Type B pancreatic cell (in vitro differentiated cells): ENCODE results near the gene RABEP1. TPM values are rescaled to one million over a fixed set of nuclear protein-coding genes. Genes with fewer than 3 reads are reported as not detected.
A peak's percentile ranks its signal among the peaks of the same experiment; 100 is the strongest.
"Not testable (repeated sequence)": the region's sequence is repeated elsewhere in the genome, so short reads cannot be mapped to it uniquely, and the experiment has no call there.

ENCODE experiments used
- DNase-seq: peaks from one replicate; pipeline ENCODE4 v3.0.0; 2021; ENCODE audit warnings: mixed read lengths; ENCODE audit not compliant: unreplicated experiment; ENCODE audit errors: extremely low spot score
- H3K27ac Mint-ChIP-seq: 2 replicates; pipeline ENCODE4 v1.8.0; 2021; ENCODE audit warnings: mild to moderate bottlenecking, mixed read lengths
- H3K27me3 Mint-ChIP-seq: 2 replicates; pipeline ENCODE4 v1.8.0; 2021; ENCODE audit warnings: mixed read lengths
- H3K36me3 Mint-ChIP-seq: 2 replicates; pipeline ENCODE4 v1.8.0; 2021; ENCODE audit warnings: mixed read lengths
- H3K4me1 Mint-ChIP-seq: one replicate; pipeline ENCODE4 v1.8.0; 2021; ENCODE audit warnings: mixed read lengths; ENCODE audit not compliant: unreplicated experiment
- H3K4me3 Mint-ChIP-seq: 2 replicates; pipeline ENCODE4 v1.8.0; 2021; ENCODE audit warnings: mild to moderate bottlenecking, mixed read lengths
- H3K9me3 Mint-ChIP-seq: 2 replicates; pipeline ENCODE4 v1.8.0; 2021; ENCODE audit warnings: mixed read lengths
- CTCF ChIP-seq: fragments of 200-600 bp; sonication (generic); conservative IDR thresholded peaks from 2 replicates; pipeline ENCODE4 v1.5.0; 2021; ENCODE audit warnings: antibody characterized with exemption, mild to moderate bottlenecking
- total RNA-seq: library from RNA; stranded (reverse); gene quantifications from 2 replicates; pipeline ENCODE4 v1.2.1, GENCODE V29; 2021; ENCODE audit warnings: low replicate concordance

The RABEP1 gene
- total RNA-seq, 1 donor from 2014 or later, result 43.7 TPM

- H3K4me1 Mint-ChIP-seq, result peaks cover 4% of the 10 kb centered on the region
- H3K36me3 Mint-ChIP-seq, result peaks cover 49% of the 10 kb centered on the region
- no peaks in the 10 kb centered on the region for H3K9me3 Mint-ChIP-seq
- no peak for DNase-seq
- H3K27me3 Mint-ChIP-seq, result no peaks in the 10 kb centered on the region
- H3K4me3 Mint-ChIP-seq, result no peak overlapping the region
- peak overlapping the region; percentile 3 for H3K27ac Mint-ChIP-seq
- no peak for TF ChIP-seq CTCF
Measured at GRCh38 chr17:5429191-5429887, 147.3 kb downstream of the RABEP1 start.

- H3K4me3 Mint-ChIP-seq, result no peak overlapping the region
- no peaks in the 10 kb centered on the region for H3K9me3 Mint-ChIP-seq
- DNase-seq, result no peak
- peak overlapping the region; percentile 5 for H3K27ac Mint-ChIP-seq
- no peaks in the 10 kb centered on the region for H3K27me3 Mint-ChIP-seq
- peaks cover 46% of the 10 kb centered on the region for H3K36me3 Mint-ChIP-seq
- no peak for TF ChIP-seq CTCF
- H3K4me1 Mint-ChIP-seq, result peaks cover 4% of the 10 kb centered on the region
Measured at GRCh38 chr17:5430413-5430999, 148.4 kb downstream of the RABEP1 start.

- H3K9me3 Mint-ChIP-seq, H3K4me1 Mint-ChIP-seq, H3K27me3 Mint-ChIP-seq, DNase-seq, H3K4me3 Mint-ChIP-seq: not testable (repeated sequence)
- Mint-ChIP-seq H3K36me3 (peaks cover 49% of the 10 kb centered on the region), H3K27ac (peak overlapping the region; percentile 66)
Measured at GRCh38 chr17:5431234-5431633, 149.2 kb downstream of the RABEP1 start.

GRCh38 chr17:5431949-5432556 lies 150.0 kb downstream of the RABEP1 start:
- Mint-ChIP-seq H3K4me1 (peaks cover 10% of the 10 kb centered on the region), H3K27ac (peak overlapping the region; percentile 66), H3K9me3 (no peaks in the 10 kb centered on the region), H3K36me3 (peaks cover 50% of the 10 kb centered on the region), H3K4me3 (no peak overlapping the region), H3K27me3 (no peaks in the 10 kb centered on the region)
- TF ChIP-seq CTCF, result no peak
- no peak for DNase-seq

- no peaks in the 10 kb centered on the region for H3K9me3 Mint-ChIP-seq
- no peak for DNase-seq
- peaks cover 43% of the 10 kb centered on the region for H3K36me3 Mint-ChIP-seq
- H3K27ac Mint-ChIP-seq, result peak overlapping the region; percentile 51
- no peaks in the 10 kb centered on the region for H3K27me3 Mint-ChIP-seq
- TF ChIP-seq CTCF, result no peak
- peak overlapping the region; percentile 25 for H3K4me3 Mint-ChIP-seq
- H3K4me1 Mint-ChIP-seq, result peaks cover 23% of the 10 kb centered on the region
Measured at GRCh38 chr17:5434984-5435383, 152.9 kb downstream of the RABEP1 start.

Other genes with a start within 250 kb of the RABEP1 start
- 0.19 and 1.5 TPM in 2 replicates for gene SLC52A1, start 246.9 kb upstream of the RABEP1 start, total RNA-seq
- 0.53 and 2.3 TPM in 2 replicates for gene ZFP3, start 203.8 kb upstream of the RABEP1 start, total RNA-seq
- gene ZNF232, start 170.4 kb upstream of the RABEP1 start, total RNA-seq, result 16.2 and 25.8 TPM in 2 replicates
- gene USP6, start 166.3 kb upstream of the RABEP1 start, total RNA-seq, result 0.07 and 0.22 TPM in 2 replicates
- 8.9 and 20.3 TPM in 2 replicates for gene ZNF594, start 90.4 kb upstream of the RABEP1 start, total RNA-seq
- not detected in 2 replicates for gene SCIMP, start 47.4 kb upstream of the RABEP1 start, total RNA-seq
- 58.8 and 72.4 TPM in 2 replicates for gene NUP88, start 137.4 kb downstream of the RABEP1 start, total RNA-seq
- 65.2 and 70.8 TPM in 2 replicates for gene RPAIN, start 137.9 kb downstream of the RABEP1 start, total RNA-seq
- gene C1QBP, start 156.9 kb downstream of the RABEP1 start, total RNA-seq, result 143 and 153 TPM in 2 replicates
- 14.6 and 26.2 TPM in 2 replicates for gene DHX33, start 186.7 kb downstream of the RABEP1 start, total RNA-seq
- gene DERL2, start 203.9 kb downstream of the RABEP1 start, total RNA-seq, result 57.3 and 79.4 TPM in 2 replicates
- 21.9 and 28.1 TPM in 2 replicates for gene MIS12, start 204.3 kb downstream of the RABEP1 start, total RNA-seq